SU-DHL-6 (cell line): ENCODE measurements around the gene ZBTB44.

Experiments used
- EZH2phosphoT487 ChIP-seq: fragments of 200-600 bp; sonication (generic), shearing (Covaris generic); conservative IDR thresholded peaks from 2 replicates; pipeline ENCODE4 v1.6.1; 2018; ENCODE audit warnings: mild to moderate bottlenecking, antibody characterized with exemption, low read length, moderate library complexity, mixed read lengths
- TF ChIP-seq, protein P1 (sequence below): fragments of 200-600 bp; sonication (generic); IDR thresholded peaks from one replicate; pipeline ENCODE4 v1.5.1; 2017; ENCODE audit warnings: antibody characterized with exemption, mild to moderate bottlenecking, low read length, moderate library complexity; ENCODE audit not compliant: insufficient read depth, poor library complexity, severe bottlenecking

DNA sequence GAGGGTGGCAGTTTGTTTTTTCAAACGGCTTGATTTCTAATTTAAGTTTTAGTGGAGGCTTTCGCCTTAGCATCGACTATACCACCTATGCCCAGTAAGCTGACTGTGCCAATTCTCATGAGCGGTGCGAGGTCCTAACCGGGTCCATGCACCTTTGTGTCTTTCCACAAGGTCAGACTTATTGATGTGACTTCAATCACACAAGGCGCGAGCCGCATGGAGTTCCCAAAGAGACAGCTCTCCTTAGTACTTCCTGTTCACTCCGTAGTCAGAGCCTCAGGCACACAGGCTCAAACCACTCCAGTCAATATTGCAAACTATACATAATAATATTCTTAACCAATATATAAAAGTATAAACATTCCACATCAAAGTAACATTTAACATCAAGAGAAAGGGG, 136.9 kb downstream of the ZBTB44 start:
- TF ChIP-seq, protein P1, sequence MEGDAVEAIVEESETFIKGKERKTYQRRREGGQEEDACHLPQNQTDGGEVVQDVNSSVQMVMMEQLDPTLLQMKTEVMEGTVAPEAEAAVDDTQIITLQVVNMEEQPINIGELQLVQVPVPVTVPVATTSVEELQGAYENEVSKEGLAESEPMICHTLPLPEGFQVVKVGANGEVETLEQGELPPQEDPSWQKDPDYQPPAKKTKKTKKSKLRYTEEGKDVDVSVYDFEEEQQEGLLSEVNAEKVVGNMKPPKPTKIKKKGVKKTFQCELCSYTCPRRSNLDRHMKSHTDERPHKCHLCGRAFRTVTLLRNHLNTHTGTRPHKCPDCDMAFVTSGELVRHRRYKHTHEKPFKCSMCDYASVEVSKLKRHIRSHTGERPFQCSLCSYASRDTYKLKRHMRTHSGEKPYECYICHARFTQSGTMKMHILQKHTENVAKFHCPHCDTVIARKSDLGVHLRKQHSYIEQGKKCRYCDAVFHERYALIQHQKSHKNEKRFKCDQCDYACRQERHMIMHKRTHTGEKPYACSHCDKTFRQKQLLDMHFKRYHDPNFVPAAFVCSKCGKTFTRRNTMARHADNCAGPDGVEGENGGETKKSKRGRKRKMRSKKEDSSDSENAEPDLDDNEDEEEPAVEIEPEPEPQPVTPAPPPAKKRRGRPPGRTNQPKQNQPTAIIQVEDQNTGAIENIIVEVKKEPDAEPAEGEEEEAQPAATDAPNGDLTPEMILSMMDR = no peak
- TF ChIP-seq EZH2phosphoT487 = no peak
